ENCODE measurements around the gene CITED4. TPM values are rescaled to one million over a fixed set of nuclear protein-coding genes. Genes with fewer than 3 reads are reported as not detected.

CITED4 gene
- total and polyA plus RNA-seq, 11 donors, result 3.2 to 49.5 (median 29.2) TPM

GRCh38 chr1:40823345-40823744 lies 38.8 kb downstream of the CITED4 start:
- Histone ChIP-seq H3K4me1 (peaks cover 0 to 18% (median 3%) of the 10 kb centered on the region in 12 donors), H3K27ac (no peak overlapping the region), H3K27me3 (peaks cover 0 to 4% (median 2%) of the 10 kb centered on the region in 9 donors), H3K36me3 (no peaks in the 10 kb centered on the region), H3K4me3 (no peak overlapping the region), H3K9me3 (no peaks in the 10 kb centered on the region)
- no peak for TF ChIP-seq POLR2A (IDR thresholded peaks at IDR 0.05)
- TF ChIP-seq CTCF (IDR thresholded peaks at IDR 0.05), result no peak
- no peak for ATAC-seq
- intact Hi-C loops (cut with DNase I), result no loop called here
- WGBS, 4 donors, result 92 to 100% (median 92%) methylated on average over 4 of the region's 4 CpGs
- DNase-seq, result no peak

- DNase-seq, result no peak
Observed at GRCh38 chr1:40822890-40823289, 39.3 kb downstream of the CITED4 start.

GRCh38 chr1:40820911-40821693 lies 41.1 kb downstream of the CITED4 start:
- ATAC-seq, result no peak
- 75 to 77% (median 76%) methylated on average over 5 to 6 of the region's 6 CpGs for WGBS, 4 donors
- DNase-seq, result no peak
- Histone ChIP-seq H3K27me3 (peaks cover 0 to 10% (median 8%) of the 10 kb centered on the region in 9 donors), H3K27ac (no peak overlapping the region), H3K4me1 (peaks cover 0 to 23% (median 7%) of the 10 kb centered on the region in 12 donors), H3K36me3 (no peaks in the 10 kb centered on the region), H3K4me3 (no peak overlapping the region), H3K9me3 (no peaks in the 10 kb centered on the region)
- no peak for TF ChIP-seq POLR2A (IDR thresholded peaks at IDR 0.05)
- no peak for TF ChIP-seq CTCF (IDR thresholded peaks at IDR 0.05)
- intact Hi-C loops (cut with DNase I), result no loop called here

More at GRCh38 chr1:40822890-40823289, 39.3 kb downstream of the CITED4 start:
- Histone ChIP-seq H3K4me3 (no peak overlapping the region), H3K27ac (no peak overlapping the region), H3K36me3 (no peaks in the 10 kb centered on the region), H3K27me3 (peaks cover 0 to 9% (median 7%) of the 10 kb centered on the region in 9 donors), H3K4me1 (peaks cover 0 to 23% (median 7%) of the 10 kb centered on the region in 12 donors), H3K9me3 (no peaks in the 10 kb centered on the region)
- TF ChIP-seq POLR2A (IDR thresholded peaks at IDR 0.05), result no peak
- TF ChIP-seq CTCF (IDR thresholded peaks at IDR 0.05), result no peak
- ATAC-seq, result no peak
- 96 to 98% (median 97%) methylated on average over 5 to 12 of the region's 12 CpGs for WGBS, 4 donors
- intact Hi-C loops (cut with DNase I), result no loop called here

- ATAC-seq (no peak), DNase-seq (no peak)
- Histone ChIP-seq H3K27me3 (peaks cover 0 to 10% (median 8%) of the 10 kb centered on the region in 9 donors), H3K4me3 (no peak overlapping the region), H3K9me3 (no peaks in the 10 kb centered on the region), H3K4me1 (peaks cover 0 to 16% (median 7%) of the 10 kb centered on the region in 12 donors), H3K27ac (no peak overlapping the region), H3K36me3 (no peaks in the 10 kb centered on the region)
- intact Hi-C loops (cut with DNase I), result no loop called here
- TF ChIP-seq CTCF (IDR thresholded peaks at IDR 0.05) (no peak), POLR2A (IDR thresholded peaks at IDR 0.05) (no peak)
- 92 to 100% (median 97%) methylated on average over 3 of the region's 3 CpGs; no CpG with 5 or more reads in 1 of the 4 donors for WGBS, 4 donors
Observed at GRCh38 chr1:40820251-40820797, 41.8 kb downstream of the CITED4 start.
